Suprapubic skin (tissue), 4 donors: ENCODE data around the gene SCAF8. TPM values are rescaled to one million over a fixed set of nuclear protein-coding genes. Genes with fewer than 3 reads are reported as not detected.
"Not testable (repeated sequence)": the region's sequence is repeated elsewhere in the genome, so short reads cannot be mapped to it uniquely, and the experiment has no call there.

Experiments used
- DNase-seq, 2 donors: peaks; one replicate each; pipeline ENCODE4 v3.0.0-alpha.2; 2019; ENCODE audit warnings: low spot score in 2 of 2
- H3K27ac ChIP-seq: fragments of 200-600 bp; sonication (generic); one replicate; pipeline ENCODE4 v1.5.1; 2019
- H3K27me3 ChIP-seq: fragments of 200-600 bp; sonication (generic); one replicate; pipeline ENCODE4 v1.5.1; 2019
- H3K36me3 ChIP-seq: fragments of 200-600 bp; sonication (generic); one replicate; pipeline ENCODE4 v1.5.1; 2019
- H3K4me1 ChIP-seq: fragments of 200-600 bp; sonication (generic); one replicate; pipeline ENCODE4 v1.5.1; 2019
- H3K4me3 ChIP-seq: fragments of 200-600 bp; sonication (generic); one replicate; pipeline ENCODE4 v1.5.1; 2019; ENCODE audit warnings: mild to moderate bottlenecking
- H3K9me3 ChIP-seq: fragments of 200-600 bp; sonication (generic); one replicate; pipeline ENCODE4 v1.5.1; 2019
- EP300 ChIP-seq: sonication (generic); formaldehyde crosslinking; IDR thresholded peaks from one replicate; pipeline ENCODE4 v1.6.1; 2017; ENCODE audit warnings: antibody characterized with exemption
- POLR2A ChIP-seq, 2 donors: fragments of 450-650 bp; IDR thresholded peaks; one replicate each; pipeline ENCODE4 v1.6.1; 2017; ENCODE audit warnings: antibody characterized with exemption in 2 of 2, mild to moderate bottlenecking in 2 of 2, moderate library complexity in 2 of 2
- POLR2AphosphoS5 ChIP-seq, 3 donors: sonication (generic); formaldehyde crosslinking; IDR thresholded peaks; one replicate each; pipeline ENCODE4 v1.6.1; 2017; ENCODE audit warnings: antibody characterized with exemption in 3 of 3
- WGBS: methylation state at CpG from one replicate; pipeline ENCODE4 v1.1.5; 2018; 5-methylcytosine and 5-hydroxymethylcytosine counted together
- total RNA-seq, 4 donors: library from RNA; depleted of rRNA; stranded (reverse); fragments of >200 nt; gene quantifications; one replicate each; pipeline ENCODE4 v1.1.0, GENCODE V29; 2016
- TF ChIP-seq, protein P1 (sequence below), 2 donors: fragments of 200-600 bp in 1 of 2; fragments of 450-650 bp in 1 of 2; sonication (generic) in 1 of 2; IDR thresholded peaks; one replicate each; pipeline ENCODE4 v1.5.1; 2016 to 2019; ENCODE audit warnings: antibody characterized with exemption in 2 of 2, mild to moderate bottlenecking in 1 of 2, moderate library complexity in 1 of 2

The SCAF8 gene
- total RNA-seq, 4 donors from 2014 or later = 34.1 to 63.7 (median 41.0) TPM

DNA sequence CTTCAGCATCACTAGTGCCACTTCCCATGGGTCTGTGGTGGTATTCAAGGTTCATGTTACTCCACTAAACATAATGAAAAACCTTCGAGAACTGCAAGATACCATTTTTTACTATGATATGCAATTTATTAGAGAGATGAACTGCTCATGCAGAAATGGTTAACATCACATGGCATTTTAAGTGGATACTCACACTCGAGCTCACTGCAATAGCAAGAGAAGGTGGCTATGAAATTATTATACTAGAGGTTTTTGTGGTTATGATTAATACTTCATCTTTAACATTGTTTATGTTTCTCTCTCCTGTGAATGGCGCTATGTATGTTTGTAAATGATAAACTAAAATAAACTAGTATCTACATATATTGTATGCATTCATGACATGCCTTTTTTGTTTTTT lies 35.1 kb downstream of the SCAF8 start:
- no peak for TF ChIP-seq EP300
- TF ChIP-seq POLR2A (IDR thresholded peaks at IDR 0.05) = no peak
- TF ChIP-seq POLR2AphosphoS5 (IDR thresholded peaks at IDR 0.05) = no peak
- TF ChIP-seq, protein P1, sequence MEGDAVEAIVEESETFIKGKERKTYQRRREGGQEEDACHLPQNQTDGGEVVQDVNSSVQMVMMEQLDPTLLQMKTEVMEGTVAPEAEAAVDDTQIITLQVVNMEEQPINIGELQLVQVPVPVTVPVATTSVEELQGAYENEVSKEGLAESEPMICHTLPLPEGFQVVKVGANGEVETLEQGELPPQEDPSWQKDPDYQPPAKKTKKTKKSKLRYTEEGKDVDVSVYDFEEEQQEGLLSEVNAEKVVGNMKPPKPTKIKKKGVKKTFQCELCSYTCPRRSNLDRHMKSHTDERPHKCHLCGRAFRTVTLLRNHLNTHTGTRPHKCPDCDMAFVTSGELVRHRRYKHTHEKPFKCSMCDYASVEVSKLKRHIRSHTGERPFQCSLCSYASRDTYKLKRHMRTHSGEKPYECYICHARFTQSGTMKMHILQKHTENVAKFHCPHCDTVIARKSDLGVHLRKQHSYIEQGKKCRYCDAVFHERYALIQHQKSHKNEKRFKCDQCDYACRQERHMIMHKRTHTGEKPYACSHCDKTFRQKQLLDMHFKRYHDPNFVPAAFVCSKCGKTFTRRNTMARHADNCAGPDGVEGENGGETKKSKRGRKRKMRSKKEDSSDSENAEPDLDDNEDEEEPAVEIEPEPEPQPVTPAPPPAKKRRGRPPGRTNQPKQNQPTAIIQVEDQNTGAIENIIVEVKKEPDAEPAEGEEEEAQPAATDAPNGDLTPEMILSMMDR (IDR thresholded peaks at IDR 0.05) = no peak
- Histone ChIP-seq H3K9me3 (no peaks in the 10 kb centered on the region), H3K36me3 (no peaks in the 10 kb centered on the region), H3K4me1 (peaks cover 50% of the 10 kb centered on the region), H3K27me3 (no peaks in the 10 kb centered on the region), H3K4me3 (no peak overlapping the region), H3K27ac (no peak overlapping the region)
- 87% methylated on average over 3 of the region's 3 CpGs for WGBS
- no peak for DNase-seq

DNA sequence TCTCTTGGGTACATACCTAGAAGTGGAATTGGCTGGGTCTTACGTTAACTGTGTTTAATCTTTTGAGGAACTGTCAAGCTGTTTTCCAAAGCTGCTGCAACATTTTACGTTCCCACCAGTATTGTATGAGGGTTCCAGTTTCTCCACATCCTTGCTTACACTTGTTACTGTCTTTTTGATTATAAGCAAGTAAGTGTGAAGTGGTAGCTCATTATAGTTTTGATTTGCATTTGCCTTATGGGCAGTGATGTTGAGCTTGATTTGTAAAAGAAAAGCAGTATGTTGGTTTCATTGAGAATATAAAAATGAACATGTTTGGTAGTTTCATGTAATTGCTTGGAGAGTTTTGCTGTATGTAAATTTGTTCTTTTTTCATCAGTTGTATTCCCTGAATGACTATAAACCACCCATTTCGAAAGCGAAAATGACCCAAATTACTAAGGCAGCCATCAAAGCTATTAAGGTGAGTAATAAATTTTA lies 40.4 kb downstream of the SCAF8 start:
- Histone ChIP-seq H3K4me3 (no peak overlapping the region), H3K36me3 (no peaks in the 10 kb centered on the region), H3K4me1 (peaks cover 10% of the 10 kb centered on the region), H3K27me3 (no peaks in the 10 kb centered on the region), H3K9me3 (no peaks in the 10 kb centered on the region), H3K27ac (no peak overlapping the region)
- 90% methylated on average over 4 of the region's 4 CpGs for WGBS
- no peak for DNase-seq
- TF ChIP-seq POLR2A (IDR thresholded peaks at IDR 0.05) = no peak
- TF ChIP-seq, protein P1 (IDR thresholded peaks at IDR 0.05) = no peak
- no peak for TF ChIP-seq POLR2AphosphoS5 (IDR thresholded peaks at IDR 0.05)
- TF ChIP-seq EP300 = no peak

DNA sequence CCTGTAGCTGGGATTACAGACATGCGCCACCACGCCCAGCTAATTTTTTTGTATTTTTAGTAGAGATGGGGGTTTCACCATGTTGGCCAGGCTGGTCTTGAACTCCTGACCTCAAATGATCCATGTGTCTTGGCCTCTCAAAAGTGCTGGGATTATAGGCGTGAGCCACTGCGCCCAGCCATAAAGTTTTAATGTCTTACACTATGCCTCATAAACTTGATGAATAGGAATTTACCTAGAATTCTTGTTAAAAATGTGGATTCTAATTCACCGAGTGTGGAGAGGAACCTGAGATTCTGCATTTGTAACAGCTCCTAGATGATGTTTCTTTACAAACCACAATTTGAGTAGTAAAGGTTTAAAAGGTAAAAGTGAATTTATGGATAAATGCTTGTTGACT lies 45.9 kb downstream of the SCAF8 start:
- 95% methylated on average over 5 of the region's 5 CpGs for WGBS
- not testable (repeated sequence) for H3K4me3 ChIP-seq, H3K27me3 ChIP-seq, H3K9me3 ChIP-seq, H3K27ac ChIP-seq, H3K4me1 ChIP-seq, DNase-seq
- peaks cover 15% of the 10 kb centered on the region for H3K36me3 ChIP-seq

DNA sequence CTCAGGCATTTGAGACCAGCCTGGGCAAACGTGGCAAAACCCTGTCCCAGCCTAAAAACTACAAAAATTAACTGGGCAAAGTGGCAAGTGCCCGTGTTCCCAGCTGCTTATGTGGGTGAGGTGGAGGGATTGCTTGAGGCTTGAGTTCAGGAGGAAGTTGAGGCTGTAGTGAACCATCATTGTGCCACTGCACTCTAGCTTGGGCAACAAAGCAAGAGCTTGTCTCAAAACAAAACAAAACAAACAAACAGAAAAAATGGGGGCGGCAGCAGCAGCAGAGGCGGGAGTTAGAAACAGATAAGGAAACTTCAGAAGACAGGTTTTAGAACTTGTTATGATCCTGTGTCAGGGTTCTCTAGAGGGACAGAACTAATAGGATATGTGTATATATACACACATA lies 49.0 kb downstream of the SCAF8 start:
- Histone ChIP-seq H3K27ac (no peak overlapping the region), H3K4me3 (no peak overlapping the region), H3K27me3 (no peaks in the 10 kb centered on the region), H3K9me3 (no peaks in the 10 kb centered on the region), H3K36me3 (peaks cover 15% of the 10 kb centered on the region), H3K4me1 (peaks cover 10% of the 10 kb centered on the region)
- no peak for TF ChIP-seq POLR2AphosphoS5 (IDR thresholded peaks at IDR 0.05)
- no peak for TF ChIP-seq EP300
- TF ChIP-seq POLR2A (IDR thresholded peaks at IDR 0.05) = no peak
- TF ChIP-seq, protein P1 (IDR thresholded peaks at IDR 0.05) = no peak
- WGBS = 82% methylated on average over 4 of the region's 4 CpGs
- DNase-seq = no peak

DNA sequence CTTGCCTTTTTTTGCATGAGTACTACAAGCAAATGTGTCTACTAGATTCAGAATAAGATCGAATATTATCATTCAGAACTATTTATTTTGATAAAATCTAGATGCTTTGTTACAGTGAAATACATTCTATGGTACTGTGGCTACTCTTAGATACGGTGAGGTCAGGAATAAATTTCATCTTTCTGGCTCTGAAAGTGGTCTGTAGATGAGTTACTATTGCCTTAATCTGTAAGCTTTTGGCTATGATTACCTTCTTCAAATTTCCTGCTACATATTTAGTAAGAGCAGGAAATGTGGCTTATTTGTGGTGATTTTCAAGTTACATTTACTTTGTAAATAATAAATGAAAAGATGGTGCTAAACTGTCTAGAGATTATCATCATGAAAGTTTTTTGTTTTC lies 50.0 kb downstream of the SCAF8 start:
- TF ChIP-seq POLR2AphosphoS5 (IDR thresholded peaks at IDR 0.05) = no peak
- TF ChIP-seq, protein P1 (IDR thresholded peaks at IDR 0.05) = no peak
- TF ChIP-seq POLR2A (IDR thresholded peaks at IDR 0.05) = no peak
- TF ChIP-seq EP300 = no peak
- Histone ChIP-seq H3K9me3 (no peaks in the 10 kb centered on the region), H3K36me3 (peaks cover 19% of the 10 kb centered on the region), H3K4me3 (no peak overlapping the region), H3K27ac (no peak overlapping the region), H3K4me1 (peaks cover 10% of the 10 kb centered on the region), H3K27me3 (no peaks in the 10 kb centered on the region)
- 94% methylated on average over 2 of the region's 2 CpGs for WGBS
- no peak for DNase-seq

DNA sequence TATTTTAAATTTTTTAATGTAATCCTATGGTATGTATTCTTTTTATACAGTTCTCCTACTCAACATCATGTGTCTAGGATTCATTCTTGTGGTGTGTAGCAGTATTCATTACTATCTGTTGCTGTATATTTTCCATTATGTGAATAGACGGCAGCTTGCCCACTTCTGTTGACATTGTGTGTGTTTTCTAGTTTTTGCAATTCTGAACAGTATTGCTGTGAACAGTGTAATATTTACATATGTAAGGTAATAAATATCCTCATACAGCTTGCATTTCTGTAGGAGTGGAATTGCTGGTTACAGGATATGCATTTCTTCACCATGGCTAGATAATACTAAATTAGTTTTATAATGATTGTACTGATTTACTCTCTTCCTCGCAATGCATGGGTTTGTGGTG lies 51.9 kb downstream of the SCAF8 start:
- H3K4me3 ChIP-seq = no peak overlapping the region
- peaks cover 10% of the 10 kb centered on the region for H3K4me1 ChIP-seq
- no peak overlapping the region for H3K27ac ChIP-seq
- H3K9me3 ChIP-seq = no peaks in the 10 kb centered on the region
- TF ChIP-seq POLR2A (IDR thresholded peaks at IDR 0.05) = no peak
- TF ChIP-seq, protein P1 (IDR thresholded peaks at IDR 0.05) = no peak
- no peak for TF ChIP-seq POLR2AphosphoS5 (IDR thresholded peaks at IDR 0.05)
- peaks cover 21% of the 10 kb centered on the region for H3K36me3 ChIP-seq
- no peak for DNase-seq
- no peaks in the 10 kb centered on the region for H3K27me3 ChIP-seq
- 91% methylated on average over 2 of the region's 2 CpGs for whole genome bisulfite sequencing
